ENCODE data around the gene GALNTL6. TPM values are rescaled to one million over a fixed set of nuclear protein-coding genes. Genes with fewer than 3 reads are reported as not detected.

Gene GALNTL6
- total and polyA plus RNA-seq, 8 donors = 0.13 to 0.41 (median 0.21) TPM; not detected in 4

DNA sequence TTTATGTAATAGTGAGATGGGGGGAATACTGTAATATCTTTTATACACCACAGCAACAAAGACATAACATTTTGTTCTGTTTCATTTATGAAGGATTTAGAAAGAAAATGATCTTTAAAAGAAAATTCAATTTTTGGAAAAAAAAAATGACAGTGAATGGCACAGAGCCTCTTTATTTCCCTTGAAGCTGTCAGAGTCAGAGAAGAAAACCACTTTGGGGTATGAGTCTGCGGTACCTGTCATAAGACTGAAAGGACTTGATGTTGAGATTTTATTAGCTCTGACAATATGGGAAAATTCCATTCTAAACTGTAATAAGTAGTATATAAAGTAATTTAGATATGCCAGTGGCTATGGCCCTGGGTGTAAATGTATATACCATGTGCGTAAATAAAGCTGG, 134.8 kb downstream of the GALNTL6 start:
- WGBS, 2 donors = 70 to 84% methylated on average over 2 of the region's 2 CpGs
- H3K9me3 ChIP-seq = no peaks in the 10 kb centered on the region
- no peak for FAIRE-seq
- H3K27ac ChIP-seq = no peak overlapping the region
- H3K4me3 ChIP-seq = no peak overlapping the region
- no peaks in the 10 kb centered on the region for H3K4me1 ChIP-seq
- intact Hi-C loops (cut with DNase I) = no loop called here
- TF ChIP-seq, protein P1, sequence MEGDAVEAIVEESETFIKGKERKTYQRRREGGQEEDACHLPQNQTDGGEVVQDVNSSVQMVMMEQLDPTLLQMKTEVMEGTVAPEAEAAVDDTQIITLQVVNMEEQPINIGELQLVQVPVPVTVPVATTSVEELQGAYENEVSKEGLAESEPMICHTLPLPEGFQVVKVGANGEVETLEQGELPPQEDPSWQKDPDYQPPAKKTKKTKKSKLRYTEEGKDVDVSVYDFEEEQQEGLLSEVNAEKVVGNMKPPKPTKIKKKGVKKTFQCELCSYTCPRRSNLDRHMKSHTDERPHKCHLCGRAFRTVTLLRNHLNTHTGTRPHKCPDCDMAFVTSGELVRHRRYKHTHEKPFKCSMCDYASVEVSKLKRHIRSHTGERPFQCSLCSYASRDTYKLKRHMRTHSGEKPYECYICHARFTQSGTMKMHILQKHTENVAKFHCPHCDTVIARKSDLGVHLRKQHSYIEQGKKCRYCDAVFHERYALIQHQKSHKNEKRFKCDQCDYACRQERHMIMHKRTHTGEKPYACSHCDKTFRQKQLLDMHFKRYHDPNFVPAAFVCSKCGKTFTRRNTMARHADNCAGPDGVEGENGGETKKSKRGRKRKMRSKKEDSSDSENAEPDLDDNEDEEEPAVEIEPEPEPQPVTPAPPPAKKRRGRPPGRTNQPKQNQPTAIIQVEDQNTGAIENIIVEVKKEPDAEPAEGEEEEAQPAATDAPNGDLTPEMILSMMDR (IDR thresholded peaks at IDR 0.05) = no peak
- ATAC-seq = no peak
- H3K36me3 ChIP-seq = no peaks in the 10 kb centered on the region
- no peak for DNase-seq
- no peaks in the 10 kb centered on the region for H3K27me3 ChIP-seq

DNA sequence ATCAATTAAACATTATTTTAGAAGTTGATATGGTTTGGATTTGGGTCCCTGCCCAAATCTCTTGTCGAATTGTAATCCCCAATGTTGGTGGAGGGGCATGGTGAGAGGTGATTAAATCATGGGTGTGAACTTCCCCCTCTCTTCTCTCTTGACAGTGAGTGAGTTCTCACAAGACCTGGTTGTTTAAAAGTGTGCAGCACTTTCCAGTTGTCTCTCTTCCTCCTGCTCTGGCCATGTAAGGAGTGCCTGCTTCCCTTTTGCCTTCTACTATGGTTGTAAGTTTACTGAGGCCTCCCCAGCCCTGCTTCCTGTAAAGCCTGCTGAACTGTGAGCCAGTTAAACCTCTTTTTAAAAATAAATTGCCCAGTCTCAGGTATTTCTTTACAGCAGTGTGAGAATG, 141.4 kb downstream of the GALNTL6 start:
- Histone ChIP-seq H3K4me1 (no peaks in the 10 kb centered on the region), H3K27ac (no peak overlapping the region), H3K36me3 (no peaks in the 10 kb centered on the region), H3K27me3 (peaks cover 0 to 6% (median 0%) of the 10 kb centered on the region in 4 donors), H3K4me3 (no peak overlapping the region), H3K9me3 (no peaks in the 10 kb centered on the region)
- FAIRE-seq (no peak), DNase-seq (no peak), ATAC-seq (no peak)
- TF ChIP-seq, protein P1 (IDR thresholded peaks at IDR 0.05) = no peak
- intact Hi-C loops (cut with DNase I) = no loop called here
- 29 to 37% methylated on average over 1 of the region's 1 CpG for WGBS, 2 donors

DNA sequence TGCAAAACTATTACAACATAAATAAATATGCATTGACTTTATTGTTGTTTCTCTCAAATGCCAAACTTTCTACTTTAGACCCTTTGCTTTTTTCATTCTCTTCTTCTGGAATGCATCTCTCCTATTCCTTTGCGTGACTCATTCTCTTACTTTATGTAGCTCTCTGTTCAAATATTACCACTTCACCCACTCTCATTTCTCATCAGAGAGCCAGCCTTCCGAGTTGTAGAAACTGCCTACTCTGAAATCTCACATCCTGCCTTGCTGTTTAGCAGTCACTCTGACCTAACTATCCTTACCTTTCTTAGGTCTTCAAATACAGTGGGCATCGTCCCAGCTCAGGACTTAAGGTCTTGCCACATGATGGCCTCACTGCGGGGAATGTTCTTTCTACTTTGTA, 143.5 kb downstream of the GALNTL6 start:
- Histone ChIP-seq H3K36me3 (no peaks in the 10 kb centered on the region), H3K27me3 (peaks cover 0 to 6% (median 0%) of the 10 kb centered on the region in 4 donors), H3K27ac (no peak overlapping the region), H3K9me3 (no peaks in the 10 kb centered on the region), H3K4me1 (no peaks in the 10 kb centered on the region), H3K4me3 (no peak overlapping the region)
- no peak for FAIRE-seq
- 67 to 69% methylated on average over 4 of the region's 4 CpGs for WGBS, 2 donors
- intact Hi-C loops (cut with DNase I) = no loop called here
- ATAC-seq = no peak
- TF ChIP-seq, protein P1 (IDR thresholded peaks at IDR 0.05) = no peak
- DNase-seq = no peak

- H3K27ac ChIP-seq = no peak overlapping the region
- no peaks in the 10 kb centered on the region for H3K9me3 ChIP-seq
- ATAC-seq (no peak), FAIRE-seq (no peak), DNase-seq (no peak)
- TF ChIP-seq, protein P1 (IDR thresholded peaks at IDR 0.05) = no peak
- H3K4me1 ChIP-seq = no peaks in the 10 kb centered on the region
- no peaks in the 10 kb centered on the region for H3K36me3 ChIP-seq
- WGBS, 2 donors = 54 to 55% methylated on average over 5 of the region's 5 CpGs
- intact Hi-C loops (cut with DNase I) = no loop called here
- H3K27me3 ChIP-seq = peaks cover 0 to 6% (median 0%) of the 10 kb centered on the region in 4 donors
- H3K4me3 ChIP-seq = no peak overlapping the region
These were observed 148.9 kb downstream of the GALNTL6 start for GRCh38 chr4:171962110-171962509.

DNA sequence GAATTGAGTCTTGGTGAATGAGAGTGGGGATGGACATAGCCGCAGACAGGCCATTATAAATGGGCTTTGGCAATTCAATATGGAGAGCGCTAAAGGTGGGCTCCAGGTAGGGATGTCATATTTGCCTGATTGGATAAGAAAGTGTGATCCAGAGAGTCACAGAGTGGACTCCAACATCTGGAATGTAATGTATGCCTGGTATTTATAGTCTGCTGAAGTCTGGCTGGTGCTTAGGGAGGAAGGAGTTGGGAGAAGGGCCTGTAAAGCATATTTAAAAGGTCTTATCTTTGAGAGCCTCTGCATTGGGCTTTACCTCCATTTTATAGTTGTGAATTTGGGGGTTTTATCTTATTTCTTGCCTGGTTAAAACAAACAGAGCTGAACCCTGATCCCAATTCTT, 153.2 kb downstream of the GALNTL6 start:
- no peak for FAIRE-seq
- intact Hi-C loops (cut with DNase I) = no loop called here
- no peaks in the 10 kb centered on the region for H3K36me3 ChIP-seq

More for the DNA sequence above, 153.2 kb downstream of the GALNTL6 start:
- Histone ChIP-seq H3K4me1 (no peaks in the 10 kb centered on the region), H3K27ac (no peak overlapping the region), H3K4me3 (no peak overlapping the region), H3K9me3 (no peaks in the 10 kb centered on the region), H3K27me3 (no peaks in the 10 kb centered on the region)
- ATAC-seq = no peak
- TF ChIP-seq, protein P1 (IDR thresholded peaks at IDR 0.05) = no peak
- no peak for DNase-seq
- 76 to 80% methylated on average over 2 of the region's 2 CpGs for WGBS, 2 donors

All from pancreas (tissue), 10 donors.